ENCODE measurements around the gene CNKSR2.

- no peak for TF ChIP-seq CTCF (IDR thresholded peaks at IDR 0.05)
- no peak for TF ChIP-seq EP300 (IDR thresholded peaks at IDR 0.05)
- TF ChIP-seq POLR2AphosphoS5 (IDR thresholded peaks at IDR 0.05) = no peak
These were observed 24.2 kb downstream of the CNKSR2 start for GRCh38 chrX:21398426-21398825.
